HepG2 (cell line): ENCODE measurements around the gene ATG16L2. TPM values are rescaled to one million over a fixed set of nuclear protein-coding genes. Genes with fewer than 3 reads are reported as not detected.

Experiments used
- ARID5B ChIP-seq: IDR thresholded peaks from 2 replicates; pipeline ENCODE4 v1.4.0; 2020; ENCODE audit warnings: mild to moderate bottlenecking, missing genetic modification reagents
- ARNT2 ChIP-seq: sonication (generic); formaldehyde crosslinking; IDR thresholded peaks from 2 replicates; pipeline ENCODE4 v1.8.0; 2022; ENCODE audit warnings: mild to moderate bottlenecking, low read depth, missing genetic modification reagents, moderate library complexity
- FOXC1 ChIP-seq: sonication (generic); formaldehyde crosslinking; IDR thresholded peaks from 2 replicates; pipeline ENCODE4 v1.8.0; 2022; ENCODE audit warnings: mild to moderate bottlenecking, missing genetic modification reagents, borderline replicate concordance
- HNF4A ChIP-seq: sonication (generic); formaldehyde crosslinking; IDR thresholded peaks from 2 replicates; pipeline ENCODE4 v1.4.0; 2020; ENCODE audit warnings: missing genetic modification reagents
- HNF4G ChIP-seq, 2 experiments: sonication (generic) in 1 of 2; formaldehyde crosslinking in 1 of 2; IDR thresholded peaks; 2 replicates each; pipeline versions ENCODE4 v1.4.0 to v1.6.1; 2011 to 2020; ENCODE audit warnings: borderline replicate concordance in 2 of 2, low read depth in 2 of 2, mild to moderate bottlenecking in 2 of 2, low read length in 1 of 2, missing genetic modification reagents in 1 of 2, moderate library complexity in 1 of 2
- KDM5A ChIP-seq: fragments of 200-600 bp; sonication (generic); IDR thresholded peaks from 2 replicates; pipeline ENCODE4 v1.7.0; 2018; ENCODE audit warnings: antibody characterized with exemption, mild to moderate bottlenecking, low read length, borderline replicate concordance
- MAX ChIP-seq: IDR thresholded peaks from 2 replicates; pipeline ENCODE4 v1.6.1; 2012; ENCODE audit warnings: inconsistent platforms
- NFE2L1 ChIP-seq: sonication (generic); formaldehyde crosslinking; IDR thresholded peaks from 2 replicates; pipeline ENCODE4 v1.4.0; 2020; ENCODE audit warnings: missing genetic modification reagents, mild to moderate bottlenecking, borderline replicate concordance
- NFYB ChIP-seq: sonication (generic); formaldehyde crosslinking; IDR thresholded peaks from 2 replicates; pipeline ENCODE4 v1.4.0; 2020; ENCODE audit warnings: missing genetic modification reagents
- NKX3-1 ChIP-seq: sonication (generic); formaldehyde crosslinking; IDR thresholded peaks from 2 replicates; pipeline ENCODE4 v1.5.0; 2020; ENCODE audit warnings: missing genetic modification reagents
- NR2F6 ChIP-seq, 2 experiments: IDR thresholded peaks; 2 replicates each; pipeline ENCODE4 v1.6.1; 2016; ENCODE audit warnings: antibody characterized with exemption in 1 of 2, mild to moderate bottlenecking in 1 of 2
- POLR2A ChIP-seq, 2 experiments: IDR thresholded peaks; 2 replicates each; pipeline ENCODE4 v1.6.1; 2011; ENCODE audit warnings: low read depth in 2 of 2, low read length in 2 of 2, mild to moderate bottlenecking in 1 of 2, moderate library complexity in 1 of 2; ENCODE audit not compliant: insufficient read depth in 1 of 2
- SRSF1 ChIP-seq: fragments of 200-400 bp; formaldehyde crosslinking; optimal IDR thresholded peaks from 2 replicates; pipeline ENCODE3; 2017; ENCODE audit warnings: mild to moderate bottlenecking, low read depth, low read length, moderate library complexity
- ZC3H13 ChIP-seq: sonication (generic); formaldehyde crosslinking; IDR thresholded peaks from 2 replicates; pipeline ENCODE4 v1.8.1; 2023; ENCODE audit warnings: mild to moderate bottlenecking, missing genetic modification reagents, moderate library complexity
- ZNF224 ChIP-seq: sonication (generic); formaldehyde crosslinking; IDR thresholded peaks from 2 replicates; pipeline ENCODE4 v1.5.0; 2020; ENCODE audit warnings: mild to moderate bottlenecking, missing genetic modification reagents
- ZNF564 ChIP-seq: sonication (generic); formaldehyde crosslinking; IDR thresholded peaks from 2 replicates; pipeline ENCODE4 v1.8.1; 2023; ENCODE audit warnings: mild to moderate bottlenecking, missing genetic modification reagents
- ZNF749 ChIP-seq: sonication (generic); formaldehyde crosslinking; IDR thresholded peaks from 2 replicates; pipeline ENCODE4 v1.8.0; 2022; ENCODE audit warnings: mild to moderate bottlenecking, missing genetic modification reagents, moderate library complexity, borderline replicate concordance
- ZNF883 ChIP-seq: sonication (generic); formaldehyde crosslinking; IDR thresholded peaks from 2 replicates; pipeline ENCODE4 v1.5.1; 2020; ENCODE audit warnings: mild to moderate bottlenecking, missing genetic modification reagents; ENCODE audit errors: not compliant biosample characterization
- polyA plus RNA-seq, 8 experiments: library from polyadenylated mRNA; depleted of rRNA in 3 of 8; stranded (reverse) in 7 of 8; unstranded in 1 of 8; fragments of >200 nt; fragmentation: Illumina TruSeq in 4 of 8; extraction: Trizol in 4 of 8; gene quantifications; 2 replicates each; pipeline versions ENCODE4 v1.2.1 to v1.2.3, GENCODE V29; 2011 to 2016; ENCODE audit warnings: low read depth in 4 of 8, missing spikeins in 1 of 8, mixed read lengths in 1 of 8; ENCODE audit not compliant: insufficient read depth in 1 of 8
- total RNA-seq, 5 experiments: library from RNA; depleted of rRNA; stranded (reverse); fragments of >200 nt; fragmentation: Illumina TruSeq; extraction: Trizol; gene quantifications; 2 replicates each; pipeline ENCODE4 v1.2.3, GENCODE V29; 2016; ENCODE audit warnings: low read depth in 1 of 5

Gene ATG16L2
- total and polyA plus RNA-seq, 2 of the 13 experiments (the other 11 are each of a cell fraction or from before 2014, with no cell fraction given): 6.2 to 14.8 TPM

GRCh38 chr11:72826191-72826941, 12.2 kb downstream of the ATG16L2 start (continued):
- no peak for TF ChIP-seq NFYB (CRISPR knock-in tag)
- no peak for TF ChIP-seq ZNF883 (CRISPR knock-in tag)
- peak; percentile 23 for TF ChIP-seq SRSF1
- no peak for TF ChIP-seq ARNT2
- TF ChIP-seq POLR2A (IDR thresholded peaks at IDR 0.05; ENCODE audit: insufficient read depth in 1 of 2, low read depth in 2 of 2, low read length in 2 of 2): peak in 1 of 2 experiments; percentile 14; a peak in 1 of 4 replicates
- TF ChIP-seq NKX3-1 (CRISPR knock-in tag): no peak
- peak; percentile 42; the same call in 1 of the 2 replicates for TF ChIP-seq HNF4G (IDR thresholded peaks at IDR 0.05; ENCODE audit: borderline replicate concordance, low read depth, low read length)
- no peak for TF ChIP-seq HNF4G (CRISPR knock-in tag; IDR thresholded peaks at IDR 0.05; ENCODE audit: borderline replicate concordance, low read depth)
- no peak for TF ChIP-seq ZNF564 (CRISPR knock-in tag)
- TF ChIP-seq ARID5B: no peak
- no peak for TF ChIP-seq ZNF224
- TF ChIP-seq ZC3H13 (CRISPR knock-in tag): peak; percentile 34; the same call in 1 of the 2 replicates
- TF ChIP-seq NR2F6 (IDR thresholded peaks at IDR 0.05): no peak; the same call in 1 of the 2 replicates
- 0 out of 2 replicates have a peak, but pooled peaks have one; percentile 17 for TF ChIP-seq NR2F6 (CRISPR knock-in tag; IDR thresholded peaks at IDR 0.05)
- no peak for TF ChIP-seq ZNF749 (CRISPR knock-in tag)
- no peak for TF ChIP-seq FOXC1 (CRISPR knock-in tag)
- TF ChIP-seq NFE2L1 (CRISPR knock-in tag): no peak
- TF ChIP-seq MAX: no peak
- TF ChIP-seq HNF4A (CRISPR knock-in tag): peak; percentile 52
- no peak for TF ChIP-seq KDM5A
